Ishikawa (cell line): Measurements from ENCODE around the gene CD83.

Experiments used
- CEBPB ChIP-seq: IDR thresholded peaks from 2 replicates; pipeline ENCODE4 v1.6.1; 2012
- CREB1 ChIP-seq: IDR thresholded peaks from 2 replicates; pipeline ENCODE4 v1.6.1; 2012; ENCODE audit warnings: low read depth
- MAX ChIP-seq: IDR thresholded peaks from 2 replicates; pipeline ENCODE4 v1.6.1; 2012
- ZBTB7A ChIP-seq: IDR thresholded peaks from 2 replicates; pipeline ENCODE4 v1.6.1; 2012; ENCODE audit warnings: low read depth
- TF ChIP-seq, protein P1 (sequence below): IDR thresholded peaks from 2 replicates; pipeline ENCODE4 v1.6.1; 2012; ENCODE audit warnings: low read depth, mild to moderate bottlenecking

DNA sequence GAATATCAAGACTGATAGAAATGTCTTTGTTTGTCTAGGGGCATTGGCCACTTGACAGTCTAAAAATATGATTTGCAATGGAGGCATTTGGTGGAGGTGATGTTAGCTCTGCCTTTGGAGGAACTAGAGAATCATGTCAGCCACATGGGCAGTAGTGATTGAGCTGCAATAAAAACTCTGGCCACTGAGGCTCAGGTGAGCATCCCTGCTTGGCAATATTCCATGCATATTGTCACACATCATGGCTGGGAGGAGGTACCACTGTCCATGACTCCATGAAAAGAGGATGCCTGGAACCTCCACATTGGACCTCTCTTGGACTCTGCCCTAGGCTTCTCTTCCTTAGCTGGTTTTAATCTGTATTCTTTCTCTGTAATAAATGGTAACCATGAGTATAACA is 10.6 kb upstream of the CD83 start:
- TF ChIP-seq CEBPB (no peak), MAX (no peak), ZBTB7A (no peak), CREB1 (no peak)
- TF ChIP-seq, protein P1, sequence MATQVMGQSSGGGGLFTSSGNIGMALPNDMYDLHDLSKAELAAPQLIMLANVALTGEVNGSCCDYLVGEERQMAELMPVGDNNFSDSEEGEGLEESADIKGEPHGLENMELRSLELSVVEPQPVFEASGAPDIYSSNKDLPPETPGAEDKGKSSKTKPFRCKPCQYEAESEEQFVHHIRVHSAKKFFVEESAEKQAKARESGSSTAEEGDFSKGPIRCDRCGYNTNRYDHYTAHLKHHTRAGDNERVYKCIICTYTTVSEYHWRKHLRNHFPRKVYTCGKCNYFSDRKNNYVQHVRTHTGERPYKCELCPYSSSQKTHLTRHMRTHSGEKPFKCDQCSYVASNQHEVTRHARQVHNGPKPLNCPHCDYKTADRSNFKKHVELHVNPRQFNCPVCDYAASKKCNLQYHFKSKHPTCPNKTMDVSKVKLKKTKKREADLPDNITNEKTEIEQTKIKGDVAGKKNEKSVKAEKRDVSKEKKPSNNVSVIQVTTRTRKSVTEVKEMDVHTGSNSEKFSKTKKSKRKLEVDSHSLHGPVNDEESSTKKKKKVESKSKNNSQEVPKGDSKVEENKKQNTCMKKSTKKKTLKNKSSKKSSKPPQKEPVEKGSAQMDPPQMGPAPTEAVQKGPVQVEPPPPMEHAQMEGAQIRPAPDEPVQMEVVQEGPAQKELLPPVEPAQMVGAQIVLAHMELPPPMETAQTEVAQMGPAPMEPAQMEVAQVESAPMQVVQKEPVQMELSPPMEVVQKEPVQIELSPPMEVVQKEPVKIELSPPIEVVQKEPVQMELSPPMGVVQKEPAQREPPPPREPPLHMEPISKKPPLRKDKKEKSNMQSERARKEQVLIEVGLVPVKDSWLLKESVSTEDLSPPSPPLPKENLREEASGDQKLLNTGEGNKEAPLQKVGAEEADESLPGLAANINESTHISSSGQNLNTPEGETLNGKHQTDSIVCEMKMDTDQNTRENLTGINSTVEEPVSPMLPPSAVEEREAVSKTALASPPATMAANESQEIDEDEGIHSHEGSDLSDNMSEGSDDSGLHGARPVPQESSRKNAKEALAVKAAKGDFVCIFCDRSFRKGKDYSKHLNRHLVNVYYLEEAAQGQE, result no peak
